ENCODE measurements around the gene SRGAP2B. TPM values are rescaled to one million over a fixed set of nuclear protein-coding genes. Genes with fewer than 3 reads are reported as not detected.
"Not testable (repeated sequence)": the region's sequence is repeated elsewhere in the genome, so short reads cannot be mapped to it uniquely, and the experiment has no call there.

SRGAP2B gene
- total and polyA plus RNA-seq, 10 of the 15 experiments (the other 5 are each of a cell fraction or from before 2014, with no cell fraction given): 1.2 to 8.9 (median 3.0) TPM

GRCh38 chr1:144987131-144987530, 108.0 kb downstream of the SRGAP2B start:
- CTCF ChIA-PET; H4K20me1 ChIP-seq (ENCODE audit: control insufficient read depth, insufficient read depth); H3K9me3 ChIP-seq (replicated peaks; ENCODE audit: control insufficient read depth, insufficient read depth, low read length); SMC1A ChIA-PET (ENCODE audit: uncharacterized antibody, unreplicated experiment); intact Hi-C loops (cut with micrococcal nuclease; ENCODE audit: unreplicated experiment); H2AFZ ChIP-seq (ENCODE audit: control insufficient read depth, low read depth, low read length); BruUV-seq (replicated peaks); H3K79me2 ChIP-seq (ENCODE audit: control insufficient read depth, insufficient read depth, low read length); H3K4me2 ChIP-seq (ENCODE audit: control insufficient read depth, insufficient read depth); H3K4me1 ChIP-seq (ENCODE audit: control insufficient read depth, insufficient read depth, low read length); H3K36me3 ChIP-seq (ENCODE audit: control insufficient read depth in 2 of 2, insufficient read depth in 2 of 2, low read length in 1 of 2); DNase-seq (ENCODE audit: low read depth, low spot score); in situ Hi-C loops (cut with MboI); H3K27me3 ChIP-seq (replicated peaks in 1 of 2; ENCODE audit: control insufficient read depth in 2 of 2, insufficient read depth in 2 of 2, low read length in 1 of 2); H3K4me3 ChIP-seq; H3K9ac ChIP-seq (ENCODE audit: control insufficient read depth, insufficient read depth, low read length); ATAC-seq; RAD21 ChIA-PET (ENCODE audit: unreplicated experiment); H3K27ac ChIP-seq (ENCODE audit: control insufficient read depth, insufficient read depth); FAIRE-seq; POLR2A ChIA-PET: not testable (repeated sequence)
- no CpG with 5 or more reads among the region's 2 CpGs for WGBS (ENCODE audit: insufficient coverage, insufficient replicate concordance, low lambda C conversion rate, missing lambda C conversion rate)

GRCh38 chr1:144986171-144986860, 108.8 kb downstream of the SRGAP2B start:
- H3K9ac ChIP-seq (ENCODE audit: control insufficient read depth, insufficient read depth, low read length); H3K4me1 ChIP-seq (ENCODE audit: control insufficient read depth, insufficient read depth, low read length); H2AFZ ChIP-seq (ENCODE audit: control insufficient read depth, low read depth, low read length); in situ Hi-C loops (cut with MboI); ATAC-seq; DNase-seq (ENCODE audit: low read depth, low spot score); intact Hi-C loops (cut with micrococcal nuclease; ENCODE audit: unreplicated experiment); H3K4me3 ChIP-seq; H4K20me1 ChIP-seq (ENCODE audit: control insufficient read depth, insufficient read depth); H3K36me3 ChIP-seq (ENCODE audit: control insufficient read depth in 2 of 2, insufficient read depth in 2 of 2, low read length in 1 of 2); H3K4me2 ChIP-seq (ENCODE audit: control insufficient read depth, insufficient read depth); SMC1A ChIA-PET (ENCODE audit: uncharacterized antibody, unreplicated experiment); CTCF ChIA-PET; RAD21 ChIA-PET (ENCODE audit: unreplicated experiment); POLR2A ChIA-PET; H3K27ac ChIP-seq (ENCODE audit: control insufficient read depth, insufficient read depth); H3K9me3 ChIP-seq (replicated peaks; ENCODE audit: control insufficient read depth, insufficient read depth, low read length); FAIRE-seq; BruUV-seq (replicated peaks); H3K79me2 ChIP-seq (ENCODE audit: control insufficient read depth, insufficient read depth, low read length); H3K27me3 ChIP-seq (replicated peaks in 1 of 2; ENCODE audit: control insufficient read depth in 2 of 2, insufficient read depth in 2 of 2, low read length in 1 of 2): not testable (repeated sequence)
- WGBS (ENCODE audit: insufficient coverage, insufficient replicate concordance, low lambda C conversion rate, missing lambda C conversion rate): 83% methylated on average over 3 of the region's 7 CpGs

DNA sequence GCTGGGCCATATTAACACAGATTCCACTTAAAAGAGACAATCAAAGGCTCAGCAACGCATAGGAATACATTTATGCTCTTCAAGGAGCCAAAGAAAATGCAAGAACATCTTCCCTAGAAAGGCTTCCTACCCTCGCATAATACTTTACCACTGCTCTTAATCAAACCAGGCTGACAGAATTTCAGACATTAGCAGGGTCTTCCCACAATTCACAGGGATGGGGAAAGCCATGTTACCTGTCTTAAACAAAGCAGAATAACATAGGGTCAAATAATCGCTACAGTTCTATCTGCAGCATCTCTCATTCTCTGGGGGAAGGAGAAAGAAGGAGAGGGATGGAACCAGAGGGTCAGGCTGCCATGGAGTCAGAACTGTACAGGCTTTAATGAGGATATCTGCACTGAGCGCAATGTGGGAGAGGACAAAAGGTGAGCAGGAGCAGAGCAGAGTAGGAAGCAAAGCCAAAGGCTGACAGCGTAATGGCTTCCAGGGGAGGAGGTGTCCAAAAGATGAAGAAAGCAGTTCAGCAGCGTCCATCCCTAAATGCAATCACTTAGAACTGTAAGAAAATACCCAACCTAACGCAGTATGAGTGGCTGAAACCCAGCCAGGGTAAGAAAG, 109.5 kb downstream of the SRGAP2B start:
- H3K27ac ChIP-seq (ENCODE audit: control insufficient read depth, insufficient read depth); H3K4me2 ChIP-seq (ENCODE audit: control insufficient read depth, insufficient read depth): not testable (repeated sequence)

GRCh38 chr1:144982802-144983525, 112.2 kb downstream of the SRGAP2B start:
- RAD21 ChIA-PET (ENCODE audit: unreplicated experiment); CTCF ChIA-PET; in situ Hi-C loops (cut with MboI); H3K9ac ChIP-seq (ENCODE audit: control insufficient read depth, insufficient read depth, low read length); H3K27ac ChIP-seq (ENCODE audit: control insufficient read depth, insufficient read depth); H3K4me2 ChIP-seq (ENCODE audit: control insufficient read depth, insufficient read depth); H4K20me1 ChIP-seq (ENCODE audit: control insufficient read depth, insufficient read depth); H3K79me2 ChIP-seq (ENCODE audit: control insufficient read depth, insufficient read depth, low read length); H2AFZ ChIP-seq (ENCODE audit: control insufficient read depth, low read depth, low read length); intact Hi-C loops (cut with micrococcal nuclease; ENCODE audit: unreplicated experiment); ATAC-seq; FAIRE-seq; H3K4me3 ChIP-seq; POLR2A ChIA-PET; H3K27me3 ChIP-seq (replicated peaks in 1 of 2; ENCODE audit: control insufficient read depth in 2 of 2, insufficient read depth in 2 of 2, low read length in 1 of 2); SMC1A ChIA-PET (ENCODE audit: uncharacterized antibody, unreplicated experiment); H3K36me3 ChIP-seq (ENCODE audit: control insufficient read depth in 2 of 2, insufficient read depth in 2 of 2, low read length in 1 of 2); H3K9me3 ChIP-seq (replicated peaks; ENCODE audit: control insufficient read depth, insufficient read depth, low read length); DNase-seq (ENCODE audit: low read depth, low spot score); BruUV-seq (replicated peaks); H3K4me1 ChIP-seq (ENCODE audit: control insufficient read depth, insufficient read depth, low read length): not testable (repeated sequence)
- 100% methylated on average over 1 of the region's 6 CpGs for WGBS (ENCODE audit: insufficient coverage, insufficient replicate concordance, low lambda C conversion rate, missing lambda C conversion rate)

More for the DNA sequence above, 109.5 kb downstream of the SRGAP2B start:
- H4K20me1 ChIP-seq (ENCODE audit: control insufficient read depth, insufficient read depth); ATAC-seq; H2AFZ ChIP-seq (ENCODE audit: control insufficient read depth, low read depth, low read length); RAD21 ChIA-PET (ENCODE audit: unreplicated experiment); POLR2A ChIA-PET; in situ Hi-C loops (cut with MboI); H3K9ac ChIP-seq (ENCODE audit: control insufficient read depth, insufficient read depth, low read length); FAIRE-seq; CTCF ChIA-PET; intact Hi-C loops (cut with micrococcal nuclease; ENCODE audit: unreplicated experiment); H3K4me3 ChIP-seq; BruUV-seq (replicated peaks); DNase-seq (ENCODE audit: low read depth, low spot score); H3K4me1 ChIP-seq (ENCODE audit: control insufficient read depth, insufficient read depth, low read length); H3K36me3 ChIP-seq (ENCODE audit: control insufficient read depth in 2 of 2, insufficient read depth in 2 of 2, low read length in 1 of 2); H3K9me3 ChIP-seq (replicated peaks; ENCODE audit: control insufficient read depth, insufficient read depth, low read length); SMC1A ChIA-PET (ENCODE audit: uncharacterized antibody, unreplicated experiment); H3K27me3 ChIP-seq (replicated peaks in 1 of 2; ENCODE audit: control insufficient read depth in 2 of 2, insufficient read depth in 2 of 2, low read length in 1 of 2); H3K79me2 ChIP-seq (ENCODE audit: control insufficient read depth, insufficient read depth, low read length): not testable (repeated sequence)
- 92% methylated on average over 3 of the region's 7 CpGs for WGBS (ENCODE audit: insufficient coverage, insufficient replicate concordance, low lambda C conversion rate, missing lambda C conversion rate)

Data from GM12878 (cell line).